ENCODE results near the gene MYT1. TPM values are rescaled to one million over a fixed set of nuclear protein-coding genes. Genes with fewer than 3 reads are reported as not detected.

Gene MYT1
- total and polyA plus RNA-seq, 2 of the 13 experiments (the other 11 are each of a cell fraction or from before 2014, with no cell fraction given) = 0.58 to 2.5 TPM

DNA sequence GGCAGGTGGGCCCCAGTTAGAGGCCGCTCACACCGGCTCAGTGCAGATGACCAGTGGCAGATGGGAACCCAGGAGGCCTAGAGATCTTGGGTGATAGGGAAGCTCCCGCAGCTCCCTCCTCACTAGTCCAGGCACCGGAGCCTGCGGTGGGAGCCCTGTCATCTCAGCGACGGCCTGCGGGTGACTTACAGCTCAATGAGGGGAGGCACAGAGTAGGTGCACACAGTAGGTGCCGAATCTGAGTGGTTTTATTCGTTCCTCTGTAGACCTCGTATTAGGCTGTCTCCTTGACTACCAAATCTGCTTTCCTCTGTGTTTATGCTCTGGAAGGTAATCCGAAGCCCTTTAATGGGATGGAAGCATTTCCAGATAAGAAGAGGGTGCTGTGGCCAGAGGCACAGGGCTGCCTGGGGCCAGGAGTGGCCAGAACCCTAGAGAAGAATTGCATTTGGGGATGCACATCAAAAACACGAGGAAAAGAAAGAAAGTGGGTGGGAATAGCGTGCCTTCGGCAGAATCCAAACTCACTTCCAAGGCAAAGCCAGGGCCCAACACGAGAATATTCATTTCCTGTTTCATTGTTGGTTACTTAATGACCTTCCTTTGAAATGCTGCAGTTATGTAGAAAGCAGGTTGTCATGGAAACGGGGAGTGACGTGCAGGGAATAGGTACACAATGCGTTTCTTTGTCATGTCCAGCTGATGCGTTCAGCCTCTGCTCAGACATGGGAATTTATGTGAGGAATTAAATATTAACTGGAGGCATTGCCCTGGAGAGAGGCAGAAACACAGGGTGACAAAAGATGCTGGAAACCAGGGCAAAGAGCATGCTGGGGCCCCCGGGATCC lies 24.7 kb downstream of the MYT1 start (continued):
- 0 out of 2 replicates have a peak, but pooled peaks have one; percentile 31 for TF ChIP-seq RFXAP (CRISPR knock-in tag; IDR thresholded peaks at IDR 0.05; ENCODE audit: borderline replicate concordance)
- TF ChIP-seq, protein P1, sequence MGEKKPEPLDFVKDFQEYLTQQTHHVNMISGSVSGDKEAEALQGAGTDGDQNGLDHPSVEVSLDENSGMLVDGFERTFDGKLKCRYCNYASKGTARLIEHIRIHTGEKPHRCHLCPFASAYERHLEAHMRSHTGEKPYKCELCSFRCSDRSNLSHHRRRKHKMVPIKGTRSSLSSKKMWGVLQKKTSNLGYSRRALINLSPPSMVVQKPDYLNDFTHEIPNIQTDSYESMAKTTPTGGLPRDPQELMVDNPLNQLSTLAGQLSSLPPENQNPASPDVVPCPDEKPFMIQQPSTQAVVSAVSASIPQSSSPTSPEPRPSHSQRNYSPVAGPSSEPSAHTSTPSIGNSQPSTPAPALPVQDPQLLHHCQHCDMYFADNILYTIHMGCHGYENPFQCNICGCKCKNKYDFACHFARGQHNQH (CRISPR knock-in tag; IDR thresholded peaks at IDR 0.05) = peak; percentile 81
- TF ChIP-seq ZNF33A (CRISPR knock-in tag; IDR thresholded peaks at IDR 0.05; ENCODE audit: borderline replicate concordance) = no peak; the same call in 1 of the 2 replicates
- no peak for TF ChIP-seq ZBTB8A (CRISPR knock-in tag; IDR thresholded peaks at IDR 0.05; ENCODE audit: borderline replicate concordance, low read depth)
- no peak for TF ChIP-seq IRX3 (CRISPR knock-in tag; IDR thresholded peaks at IDR 0.05; ENCODE audit: borderline replicate concordance, low read depth)
- TF ChIP-seq SMAD9 (CRISPR knock-in tag; IDR thresholded peaks at IDR 0.05) = no peak
- TF ChIP-seq, protein P2, sequence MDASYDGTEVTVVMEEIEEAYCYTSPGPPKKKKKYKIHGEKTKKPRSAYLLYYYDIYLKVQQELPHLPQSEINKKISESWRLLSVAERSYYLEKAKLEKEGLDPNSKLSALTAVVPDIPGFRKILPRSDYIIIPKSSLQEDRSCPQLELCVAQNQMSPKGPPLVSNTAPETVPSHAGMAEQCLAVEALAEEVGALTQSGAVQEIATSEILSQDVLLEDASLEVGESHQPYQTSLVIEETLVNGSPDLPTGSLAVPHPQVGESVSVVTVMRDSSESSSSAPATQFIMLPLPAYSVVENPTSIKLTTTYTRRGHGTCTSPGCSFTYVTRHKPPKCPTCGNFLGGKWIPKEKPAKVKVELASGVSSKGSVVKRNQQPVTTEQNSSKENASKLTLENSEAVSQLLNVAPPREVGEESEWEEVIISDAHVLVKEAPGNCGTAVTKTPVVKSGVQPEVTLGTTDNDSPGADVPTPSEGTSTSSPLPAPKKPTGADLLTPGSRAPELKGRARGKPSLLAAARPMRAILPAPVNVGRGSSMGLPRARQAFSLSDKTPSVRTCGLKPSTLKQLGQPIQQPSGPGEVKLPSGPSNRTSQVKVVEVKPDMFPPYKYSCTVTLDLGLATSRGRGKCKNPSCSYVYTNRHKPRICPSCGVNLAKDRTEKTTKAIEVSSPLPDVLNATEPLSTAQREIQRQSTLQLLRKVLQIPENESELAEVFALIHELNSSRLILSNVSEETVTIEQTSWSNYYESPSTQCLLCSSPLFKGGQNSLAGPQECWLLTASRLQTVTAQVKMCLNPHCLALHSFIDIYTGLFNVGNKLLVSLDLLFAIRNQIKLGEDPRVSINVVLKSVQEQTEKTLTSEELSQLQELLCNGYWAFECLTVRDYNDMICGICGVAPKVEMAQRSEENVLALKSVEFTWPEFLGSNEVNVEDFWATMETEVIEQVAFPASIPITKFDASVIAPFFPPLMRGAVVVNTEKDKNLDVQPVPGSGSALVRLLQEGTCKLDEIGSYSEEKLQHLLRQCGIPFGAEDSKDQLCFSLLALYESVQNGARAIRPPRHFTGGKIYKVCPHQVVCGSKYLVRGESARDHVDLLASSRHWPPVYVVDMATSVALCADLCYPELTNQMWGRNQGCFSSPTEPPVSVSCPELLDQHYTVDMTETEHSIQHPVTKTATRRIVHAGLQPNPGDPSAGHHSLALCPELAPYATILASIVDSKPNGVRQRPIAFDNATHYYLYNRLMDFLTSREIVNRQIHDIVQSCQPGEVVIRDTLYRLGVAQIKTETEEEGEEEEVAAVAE (CRISPR knock-in tag; IDR thresholded peaks at IDR 0.05; ENCODE audit: borderline replicate concordance) = no peak; the same call in 1 of the 2 replicates
- TF ChIP-seq, protein P3, sequence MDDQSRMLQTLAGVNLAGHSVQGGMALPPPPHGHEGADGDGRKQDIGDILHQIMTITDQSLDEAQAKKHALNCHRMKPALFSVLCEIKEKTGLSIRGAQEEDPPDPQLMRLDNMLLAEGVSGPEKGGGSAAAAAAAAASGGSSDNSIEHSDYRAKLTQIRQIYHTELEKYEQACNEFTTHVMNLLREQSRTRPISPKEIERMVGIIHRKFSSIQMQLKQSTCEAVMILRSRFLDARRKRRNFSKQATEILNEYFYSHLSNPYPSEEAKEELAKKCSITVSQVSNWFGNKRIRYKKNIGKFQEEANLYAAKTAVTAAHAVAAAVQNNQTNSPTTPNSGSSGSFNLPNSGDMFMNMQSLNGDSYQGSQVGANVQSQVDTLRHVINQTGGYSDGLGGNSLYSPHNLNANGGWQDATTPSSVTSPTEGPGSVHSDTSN (CRISPR knock-in tag; IDR thresholded peaks at IDR 0.05; ENCODE audit: borderline replicate concordance) = no peak
- TF ChIP-seq ZNF777 (CRISPR knock-in tag; IDR thresholded peaks at IDR 0.05) = no peak
- no peak for TF ChIP-seq SOX6 (IDR thresholded peaks at IDR 0.05)
- peak; percentile 99 for TF ChIP-seq SOX6 (CRISPR knock-in tag; IDR thresholded peaks at IDR 0.05)
- TF ChIP-seq REPIN1 (CRISPR knock-in tag; IDR thresholded peaks at IDR 0.05; ENCODE audit: borderline replicate concordance, low read depth) = peak; percentile 68; the same call in 1 of the 2 replicates
- TF ChIP-seq SALL2 (CRISPR knock-in tag; IDR thresholded peaks at IDR 0.05) = no peak; the same call in 1 of the 2 replicates
- no peak for TF ChIP-seq ZNF20 (CRISPR knock-in tag; IDR thresholded peaks at IDR 0.05)
- peak; percentile 72 for TF ChIP-seq PHF5A (CRISPR knock-in tag; IDR thresholded peaks at IDR 0.05; ENCODE audit: low read depth, unreplicated experiment)
- TF ChIP-seq KLF9 (CRISPR knock-in tag; IDR thresholded peaks at IDR 0.05; ENCODE audit: low read depth) = peak; percentile 36; the same call in 1 of the 2 replicates
- TF ChIP-seq TEAD3 (CRISPR knock-in tag; optimal IDR thresholded peaks at IDR 0.05; ENCODE audit: borderline replicate concordance) = peak; percentile 94
- TF ChIP-seq NKX3-1 (CRISPR knock-in tag; IDR thresholded peaks at IDR 0.05) = peak; percentile 85; the same call in 1 of the 2 replicates
- peak; percentile 75; the same call in 1 of the 2 replicates for TF ChIP-seq ZBTB7B (CRISPR knock-in tag; IDR thresholded peaks at IDR 0.05)
- no peak for TF ChIP-seq HOXA9 (CRISPR knock-in tag; IDR thresholded peaks at IDR 0.05; ENCODE audit: borderline replicate concordance)
- TF ChIP-seq YEATS2 (CRISPR knock-in tag; IDR thresholded peaks at IDR 0.05; ENCODE audit: borderline replicate concordance) = peak; percentile 80; the same call in 1 of the 2 replicates

All from HepG2 (cell line).